ENCODE data around the gene MECP2.
A peak's percentile ranks its signal among the peaks of the same experiment; 100 is the strongest.

MECP2 gene

DNA sequence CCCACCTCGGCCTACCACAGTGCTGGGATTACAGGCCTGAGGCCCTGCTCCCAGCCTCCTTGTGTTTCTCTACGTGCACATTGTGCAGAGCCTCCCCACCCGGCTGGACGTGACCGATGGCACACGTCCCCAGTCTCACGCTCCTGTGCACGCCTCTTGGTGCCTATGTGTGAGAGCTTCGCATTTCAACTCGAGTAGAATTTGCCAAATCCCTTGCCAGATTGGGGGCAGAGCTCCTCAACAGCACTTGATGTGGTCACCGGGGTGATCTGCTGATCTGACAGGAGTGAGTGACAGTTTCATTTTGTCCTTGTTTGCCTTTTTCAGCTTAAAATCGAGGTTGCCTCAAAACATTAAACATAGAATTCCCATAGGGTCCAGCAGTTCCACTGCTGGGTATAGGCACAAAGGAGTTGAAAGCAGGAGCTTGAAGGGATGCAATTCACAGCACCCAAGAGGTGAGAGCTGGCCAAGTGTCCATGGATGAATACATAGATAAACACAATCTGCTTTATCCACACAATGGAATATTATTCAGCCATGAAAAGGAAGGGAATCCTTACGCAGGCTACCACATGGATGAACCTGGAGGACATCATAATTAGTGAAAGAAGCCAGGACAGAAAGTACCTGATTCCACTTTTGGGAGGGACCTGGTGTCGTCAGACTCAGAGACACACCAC, 107.4 kb downstream of the MECP2 start:
- H3F3A ChIP-seq (ENCODE audit: low read depth) = no peaks in the 10 kb centered on the region
- TF ChIP-seq, protein P1, sequence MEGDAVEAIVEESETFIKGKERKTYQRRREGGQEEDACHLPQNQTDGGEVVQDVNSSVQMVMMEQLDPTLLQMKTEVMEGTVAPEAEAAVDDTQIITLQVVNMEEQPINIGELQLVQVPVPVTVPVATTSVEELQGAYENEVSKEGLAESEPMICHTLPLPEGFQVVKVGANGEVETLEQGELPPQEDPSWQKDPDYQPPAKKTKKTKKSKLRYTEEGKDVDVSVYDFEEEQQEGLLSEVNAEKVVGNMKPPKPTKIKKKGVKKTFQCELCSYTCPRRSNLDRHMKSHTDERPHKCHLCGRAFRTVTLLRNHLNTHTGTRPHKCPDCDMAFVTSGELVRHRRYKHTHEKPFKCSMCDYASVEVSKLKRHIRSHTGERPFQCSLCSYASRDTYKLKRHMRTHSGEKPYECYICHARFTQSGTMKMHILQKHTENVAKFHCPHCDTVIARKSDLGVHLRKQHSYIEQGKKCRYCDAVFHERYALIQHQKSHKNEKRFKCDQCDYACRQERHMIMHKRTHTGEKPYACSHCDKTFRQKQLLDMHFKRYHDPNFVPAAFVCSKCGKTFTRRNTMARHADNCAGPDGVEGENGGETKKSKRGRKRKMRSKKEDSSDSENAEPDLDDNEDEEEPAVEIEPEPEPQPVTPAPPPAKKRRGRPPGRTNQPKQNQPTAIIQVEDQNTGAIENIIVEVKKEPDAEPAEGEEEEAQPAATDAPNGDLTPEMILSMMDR (conservative IDR thresholded peaks at IDR 0.05; ENCODE audit: low read length) = no peak
- TF ChIP-seq EZH2phosphoT487 (IDR thresholded peaks at IDR 0.05; ENCODE audit: borderline replicate concordance) = no peak
- no peak overlapping the region for H2AFZ ChIP-seq (ENCODE audit: low read length)
- H4K20me1 ChIP-seq (ENCODE audit: insufficient read depth, low read length, poor library complexity, severe bottlenecking) = no peaks in the 10 kb centered on the region
- no peaks in the 10 kb centered on the region for H3K9me3 ChIP-seq (ENCODE audit: insufficient read depth, low read depth, low read length)
- H3K4me3 ChIP-seq (ENCODE audit: low read length, poor library complexity, severe bottlenecking) = no peak overlapping the region
- no peak overlapping the region for H3K9ac ChIP-seq (ENCODE audit: low read depth, low read length, poor library complexity, severe bottlenecking)
- no peaks in the 10 kb centered on the region for H3K9me2 ChIP-seq (replicated peaks; ENCODE audit: low read depth, low read length)
- H3K4me1 ChIP-seq (ENCODE audit: insufficient read depth, low read length, poor library complexity, severe bottlenecking) = peaks cover 6% of the 10 kb centered on the region
- H3K79me2 ChIP-seq (ENCODE audit: insufficient read depth, low read length) = no peaks in the 10 kb centered on the region
- H3K27me3 ChIP-seq (ENCODE audit: insufficient read depth, low read length, poor library complexity, severe bottlenecking) = no peaks in the 10 kb centered on the region
- H3K36me3 ChIP-seq (ENCODE audit: insufficient read depth, low read length) = no peaks in the 10 kb centered on the region
- no peak overlapping the region for H3K4me2 ChIP-seq (ENCODE audit: low read depth, low read length, poor library complexity, severe bottlenecking)

DNA sequence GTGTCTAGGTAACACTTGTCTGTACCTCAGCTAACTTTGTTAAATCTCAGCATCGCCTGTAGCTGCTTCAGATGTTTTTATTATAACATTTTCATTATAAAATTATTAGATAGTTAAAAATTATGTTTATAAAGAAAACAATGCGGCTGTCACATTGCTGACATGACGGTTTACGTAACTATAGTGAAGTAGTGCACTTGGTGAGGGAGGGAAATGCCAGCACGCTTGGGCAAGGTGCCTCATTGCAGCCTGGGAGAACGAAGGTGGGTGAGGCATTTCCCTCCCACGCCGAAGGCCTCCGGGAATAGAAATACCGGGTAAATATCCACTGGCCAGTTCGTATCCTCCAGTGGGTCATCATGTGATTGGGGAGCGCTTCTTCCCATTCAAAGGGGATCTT, 109.0 kb downstream of the MECP2 start:
- no peaks in the 10 kb centered on the region for H3K36me3 ChIP-seq (ENCODE audit: insufficient read depth, low read length)
- no peaks in the 10 kb centered on the region for H3K9me3 ChIP-seq (ENCODE audit: insufficient read depth, low read depth, low read length)
- TF ChIP-seq, protein P1 (conservative IDR thresholded peaks at IDR 0.05; ENCODE audit: low read length) = no peak
- TF ChIP-seq EZH2phosphoT487 (IDR thresholded peaks at IDR 0.05; ENCODE audit: borderline replicate concordance) = no peak
- H3K27me3 ChIP-seq (ENCODE audit: insufficient read depth, low read length, poor library complexity, severe bottlenecking) = no peaks in the 10 kb centered on the region
- H3K79me2 ChIP-seq (ENCODE audit: insufficient read depth, low read length) = no peaks in the 10 kb centered on the region
- H3K9ac ChIP-seq (ENCODE audit: low read depth, low read length, poor library complexity, severe bottlenecking) = no peak overlapping the region
- no peak overlapping the region for H2AFZ ChIP-seq (ENCODE audit: low read length)
- no peaks in the 10 kb centered on the region for H3K9me2 ChIP-seq (replicated peaks; ENCODE audit: low read depth, low read length)
- no peak overlapping the region for H3K4me3 ChIP-seq (ENCODE audit: low read length, poor library complexity, severe bottlenecking)
- no peak overlapping the region for H3K4me2 ChIP-seq (ENCODE audit: low read depth, low read length, poor library complexity, severe bottlenecking)
- H3K4me1 ChIP-seq (ENCODE audit: insufficient read depth, low read length, poor library complexity, severe bottlenecking) = peaks cover 21% of the 10 kb centered on the region
- H3F3A ChIP-seq (ENCODE audit: low read depth) = no peaks in the 10 kb centered on the region
- H4K20me1 ChIP-seq (ENCODE audit: insufficient read depth, low read length, poor library complexity, severe bottlenecking) = no peaks in the 10 kb centered on the region

DNA sequence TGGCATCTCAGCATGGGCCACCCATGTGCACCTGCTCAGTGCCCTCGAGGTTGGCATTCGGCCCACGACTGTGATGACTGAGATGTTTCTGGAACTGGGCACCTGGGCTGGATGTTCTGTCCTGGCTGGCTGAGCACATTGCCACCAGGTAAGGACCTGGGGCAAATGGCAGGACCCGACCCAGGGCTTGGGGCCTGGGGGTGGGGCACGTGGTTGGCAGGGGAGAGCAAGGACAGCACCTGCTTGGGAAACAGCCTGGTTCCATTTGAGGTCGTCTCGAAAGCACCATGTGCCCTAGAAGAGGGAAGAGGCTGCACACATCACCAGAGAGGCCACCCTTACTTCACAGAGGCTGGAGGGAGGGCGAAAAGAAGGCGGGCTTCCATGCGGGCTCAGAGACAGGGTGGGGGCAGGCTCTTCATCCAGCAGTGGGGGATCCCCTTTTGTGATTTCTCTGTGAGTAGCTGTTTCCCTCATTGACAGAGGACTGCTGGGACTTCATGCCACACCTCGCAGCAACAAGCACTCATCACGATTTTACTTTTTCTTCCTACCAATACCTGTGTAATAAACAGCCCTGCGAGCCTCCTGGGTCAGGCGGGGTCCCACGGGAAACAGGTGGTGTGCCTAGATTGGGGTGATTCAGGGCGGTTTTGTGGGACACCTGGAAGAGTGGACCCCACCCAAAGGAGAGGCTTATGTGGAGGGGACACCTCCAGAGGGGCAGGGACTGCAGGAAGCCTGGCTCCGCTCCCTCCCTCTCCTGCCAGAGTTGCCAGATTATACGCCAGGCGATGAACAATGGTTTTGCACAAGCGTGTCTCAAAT, 113.0 kb downstream of the MECP2 start:
- Histone ChIP-seq H2AFZ (ENCODE audit: low read length) (no peak overlapping the region), H3K4me1 (ENCODE audit: insufficient read depth, low read length, poor library complexity, severe bottlenecking) (peaks cover 46% of the 10 kb centered on the region), H3K4me2 (ENCODE audit: low read depth, low read length, poor library complexity, severe bottlenecking) (peak overlapping the region; percentile 16), H3K27me3 (ENCODE audit: insufficient read depth, low read length, poor library complexity, severe bottlenecking) (no peaks in the 10 kb centered on the region), H3K9ac (ENCODE audit: low read depth, low read length, poor library complexity, severe bottlenecking) (peak overlapping the region; percentile 52), H4K20me1 (ENCODE audit: insufficient read depth, low read length, poor library complexity, severe bottlenecking) (no peaks in the 10 kb centered on the region), H3K9me3 (ENCODE audit: insufficient read depth, low read depth, low read length) (no peaks in the 10 kb centered on the region), H3F3A (ENCODE audit: low read depth) (peaks cover 6% of the 10 kb centered on the region; the same call in 1 of the 2 replicates), H3K4me3 (ENCODE audit: low read length, poor library complexity, severe bottlenecking) (no peak overlapping the region), H3K9me2 (replicated peaks; ENCODE audit: low read depth, low read length) (no peaks in the 10 kb centered on the region), H3K79me2 (ENCODE audit: insufficient read depth, low read length) (peaks cover 6% of the 10 kb centered on the region; the same call in 1 of the 2 replicates), H3K36me3 (ENCODE audit: insufficient read depth, low read length) (no peaks in the 10 kb centered on the region)
- TF ChIP-seq, protein P1 (conservative IDR thresholded peaks at IDR 0.05; ENCODE audit: low read length) = no peak
- TF ChIP-seq EZH2phosphoT487 (IDR thresholded peaks at IDR 0.05; ENCODE audit: borderline replicate concordance) = no peak
